ENCODE data around the gene SPINT1.

Gene SPINT1

GRCh38 chr15:40821195-40821594, 22.7 kb upstream of the SPINT1 start:
- Histone ChIP-seq H3K36me3 (ENCODE audit: insufficient read depth, low read length) (no peaks in the 10 kb centered on the region), H3K9ac (ENCODE audit: low read depth, low read length) (no peak overlapping the region), H3K9me3 (ENCODE audit: control insufficient read depth, insufficient read depth, low read length) (no peaks in the 10 kb centered on the region), H3K4me1 (ENCODE audit: insufficient read depth, low read length) (no peaks in the 10 kb centered on the region)

- Histone ChIP-seq H3K36me3 (ENCODE audit: insufficient read depth, low read length) (no peaks in the 10 kb centered on the region), H3K9me3 (ENCODE audit: control insufficient read depth, insufficient read depth, low read length) (no peaks in the 10 kb centered on the region), H3K4me1 (ENCODE audit: insufficient read depth, low read length) (no peaks in the 10 kb centered on the region), H3K9ac (ENCODE audit: low read depth, low read length) (no peak overlapping the region)
Observed at GRCh38 chr15:40823572-40824343, 20.1 kb upstream of the SPINT1 start.

- H3K9me3 ChIP-seq (ENCODE audit: control insufficient read depth, insufficient read depth, low read length), result no peaks in the 10 kb centered on the region
- no peaks in the 10 kb centered on the region for H3K36me3 ChIP-seq (ENCODE audit: insufficient read depth, low read length)
- no peak overlapping the region for H3K9ac ChIP-seq (ENCODE audit: low read depth, low read length)
- H3K4me1 ChIP-seq (ENCODE audit: insufficient read depth, low read length), result no peaks in the 10 kb centered on the region
Observed at GRCh38 chr15:40825661-40826422, 18.0 kb upstream of the SPINT1 start.

GRCh38 chr15:40826423-40827075, 17.3 kb upstream of the SPINT1 start:
- Histone ChIP-seq H3K9me3 (ENCODE audit: control insufficient read depth, insufficient read depth, low read length) (no peaks in the 10 kb centered on the region), H3K36me3 (ENCODE audit: insufficient read depth, low read length) (no peaks in the 10 kb centered on the region), H3K4me1 (ENCODE audit: insufficient read depth, low read length) (no peaks in the 10 kb centered on the region), H3K9ac (ENCODE audit: low read depth, low read length) (no peak overlapping the region)

GRCh38 chr15:40828447-40829036, 15.3 kb upstream of the SPINT1 start, which contains the start of gene PPP1R14D:
PPP1R14D (minus strand) TSS chr15:40828708; CDS start chr15:40828641, 67 bp downstream.
- no peak within 1 kb of the TSS for H3K9ac ChIP-seq (ENCODE audit: low read depth, low read length)
- H3K9me3 ChIP-seq (ENCODE audit: control insufficient read depth, insufficient read depth, low read length), result no peaks in the 10 kb centered on the region
- H3K4me1 ChIP-seq (ENCODE audit: insufficient read depth, low read length), result no peaks in the 10 kb centered on the region
- no peaks in the 10 kb centered on the region for H3K36me3 ChIP-seq (ENCODE audit: insufficient read depth, low read length)

- Histone ChIP-seq H3K36me3 (ENCODE audit: insufficient read depth, low read length) (no peaks in the 10 kb centered on the region), H3K4me1 (ENCODE audit: insufficient read depth, low read length) (no peaks in the 10 kb centered on the region), H3K9me3 (ENCODE audit: control insufficient read depth, insufficient read depth, low read length) (no peaks in the 10 kb centered on the region), H3K9ac (ENCODE audit: low read depth, low read length) (no peak overlapping the region)
Observed at GRCh38 chr15:40829115-40829514, 14.7 kb upstream of the SPINT1 start.

- H3K9ac ChIP-seq (ENCODE audit: low read depth, low read length), result no peak overlapping the region
- no peaks in the 10 kb centered on the region for H3K36me3 ChIP-seq (ENCODE audit: insufficient read depth, low read length)
- no peaks in the 10 kb centered on the region for H3K4me1 ChIP-seq (ENCODE audit: insufficient read depth, low read length)
- no peaks in the 10 kb centered on the region for H3K9me3 ChIP-seq (ENCODE audit: control insufficient read depth, insufficient read depth, low read length)
Observed at GRCh38 chr15:40830884-40831283, 13.0 kb upstream of the SPINT1 start.

- H3K9ac ChIP-seq (ENCODE audit: low read depth, low read length), result no peak overlapping the region
- H3K4me1 ChIP-seq (ENCODE audit: insufficient read depth, low read length), result no peaks in the 10 kb centered on the region
- H3K36me3 ChIP-seq (ENCODE audit: insufficient read depth, low read length), result no peaks in the 10 kb centered on the region
- H3K9me3 ChIP-seq (ENCODE audit: control insufficient read depth, insufficient read depth, low read length), result no peaks in the 10 kb centered on the region
Observed at GRCh38 chr15:40831861-40832260, 12.0 kb upstream of the SPINT1 start.

- Histone ChIP-seq H3K9me3 (ENCODE audit: control insufficient read depth, insufficient read depth, low read length) (no peaks in the 10 kb centered on the region), H3K4me1 (ENCODE audit: insufficient read depth, low read length) (no peaks in the 10 kb centered on the region), H3K9ac (ENCODE audit: low read depth, low read length) (no peak overlapping the region), H3K36me3 (ENCODE audit: insufficient read depth, low read length) (no peaks in the 10 kb centered on the region)
Observed at GRCh38 chr15:40832903-40833302, 10.9 kb upstream of the SPINT1 start.

- no peak overlapping the region for H3K9ac ChIP-seq (ENCODE audit: low read depth, low read length)
- no peaks in the 10 kb centered on the region for H3K36me3 ChIP-seq (ENCODE audit: insufficient read depth, low read length)
- H3K9me3 ChIP-seq (ENCODE audit: control insufficient read depth, insufficient read depth, low read length), result no peaks in the 10 kb centered on the region
- no peaks in the 10 kb centered on the region for H3K4me1 ChIP-seq (ENCODE audit: insufficient read depth, low read length)
Observed at GRCh38 chr15:40836020-40836419, 7.8 kb upstream of the SPINT1 start.

- Histone ChIP-seq H3K4me1 (ENCODE audit: insufficient read depth, low read length) (peaks cover 4% of the 10 kb centered on the region; the same call in 1 of the 2 replicates), H3K9me3 (ENCODE audit: control insufficient read depth, insufficient read depth, low read length) (no peaks in the 10 kb centered on the region), H3K9ac (ENCODE audit: low read depth, low read length) (no peak overlapping the region), H3K36me3 (ENCODE audit: insufficient read depth, low read length) (no peaks in the 10 kb centered on the region)
Observed at GRCh38 chr15:40838756-40839155, 5.1 kb upstream of the SPINT1 start.

- H3K9ac ChIP-seq (ENCODE audit: low read depth, low read length), result no peak overlapping the region
- H3K36me3 ChIP-seq (ENCODE audit: insufficient read depth, low read length), result no peaks in the 10 kb centered on the region
- peaks cover 13% of the 10 kb centered on the region for H3K4me1 ChIP-seq (ENCODE audit: insufficient read depth, low read length)
- no peaks in the 10 kb centered on the region for H3K9me3 ChIP-seq (ENCODE audit: control insufficient read depth, insufficient read depth, low read length)
Observed at GRCh38 chr15:40841741-40842140, 2.1 kb upstream of the SPINT1 start.

GRCh38 chr15:40843261-40843884, 475 bp upstream of the SPINT1 start:
- Histone ChIP-seq H3K4me1 (ENCODE audit: insufficient read depth, low read length) (peaks cover 27% of the 10 kb centered on the region), H3K36me3 (ENCODE audit: insufficient read depth, low read length) (no peaks in the 10 kb centered on the region), H3K9ac (ENCODE audit: low read depth, low read length) (peak overlapping the region; percentile 57), H3K9me3 (ENCODE audit: control insufficient read depth, insufficient read depth, low read length) (no peaks in the 10 kb centered on the region)

- peak overlapping the region; percentile 57; the same call in 1 of the 2 replicates for H3K9ac ChIP-seq (ENCODE audit: low read depth, low read length)
Observed at GRCh38 chr15:40844696-40845030, 815 bp downstream of the SPINT1 start.

More at GRCh38 chr15:40844696-40845030, 815 bp downstream of the SPINT1 start:
- no peaks in the 10 kb centered on the region for H3K9me3 ChIP-seq (ENCODE audit: control insufficient read depth, insufficient read depth, low read length)
- peaks cover 27% of the 10 kb centered on the region for H3K4me1 ChIP-seq (ENCODE audit: insufficient read depth, low read length)
- no peaks in the 10 kb centered on the region for H3K36me3 ChIP-seq (ENCODE audit: insufficient read depth, low read length)

Measured in ES-I3 (cell line).